Right cardiac atrium (tissue), 5 donors: ENCODE data around the gene CEND1. TPM values are rescaled to one million over a fixed set of nuclear protein-coding genes. Genes with fewer than 3 reads are reported as not detected.

Experiments used
- ATAC-seq, 2 donors: fragments of 200-7000 bp; cut with Tn5 transposase; one replicate each; pipeline versions ENCODE4 v1.8.0 to v1.9.1; 2020; ENCODE audit warnings: moderate library complexity in 2 of 2, mild to moderate bottlenecking in 1 of 2
- DNase-seq, 3 donors: peaks; one replicate each; pipeline ENCODE4 v3.0.0-alpha.2; 2020
- H3K27ac ChIP-seq: one replicate; pipeline ENCODE4 v1.5.1; 2013; ENCODE audit warnings: mild to moderate bottlenecking, low read length, control low read depth, moderate library complexity
- H3K27me3 ChIP-seq: one replicate; pipeline ENCODE4 v1.6.1; 2013; ENCODE audit not compliant: control insufficient read depth, insufficient read depth
- H3K4me1 ChIP-seq: one replicate; pipeline ENCODE4 v1.6.1; 2013; ENCODE audit warnings: low read length; ENCODE audit not compliant: control insufficient read depth, insufficient read depth
- H3K4me3 ChIP-seq: one replicate; pipeline ENCODE4 v1.5.1; 2013; ENCODE audit warnings: low read length, control low read depth
- H3K9me3 ChIP-seq: one replicate; pipeline ENCODE4 v1.6.1; 2013; ENCODE audit warnings: low read length; ENCODE audit not compliant: control insufficient read depth
- WGBS: extraction: QIAGEN DNeasy Blood & Tissue Kit; methylation state at CpG from one replicate; pipeline ENCODE4 v1.1.7; 2013; 5-methylcytosine and 5-hydroxymethylcytosine counted together
- intact Hi-C, 4 donors: fragments of 100-400 bp; cut with DNase I; formaldehyde crosslinking; loops; one replicate each; pipeline versions ENCODE4 v1.11.0 to v1.14.0; 2022 to 2023
- polyA plus RNA-seq: library from polyadenylated mRNA; stranded (reverse); fragments of 200-250 nt; gene quantifications from one replicate; pipeline ENCODE4 v1.2.3, GENCODE V29; 2013
- total RNA-seq, 4 donors: library from RNA; stranded (reverse); fragmentation: NEBNext Ultra II Directional; extraction: Animal tissue kit (Norgen Biotek cat#: 25700); gene quantifications; one replicate each; pipeline ENCODE4 v1.2.1, GENCODE V29; 2021
- donor health status: healthy with polysubstance abuse.
- donor health status: DM: no; HTN: yes; CAD: no.
- donor health status: DM: no; HTN: no; CAD: no.
- donor health status: DM: no; HTN: yes; CAD: no; lungs with severe emphysema.
- donor health status: DM: yes; HTN: yes; CAD: no.

CEND1 gene
- total and polyA plus RNA-seq, 5 donors: 0.15 to 0.59 (median 0.33) TPM; not detected in 1

- Histone ChIP-seq H3K27ac (no peak overlapping the region), H3K27me3 (no peaks in the 10 kb centered on the region), H3K4me1 (peaks cover 6% of the 10 kb centered on the region), H3K9me3 (no peaks in the 10 kb centered on the region), H3K4me3 (no peak overlapping the region)
- intact Hi-C loops: no loop called here
- 89% methylated on average over 15 of the region's 15 CpGs for WGBS
- ATAC-seq (no peak), DNase-seq (peak in 1 of 3 donors; percentile 63)
Observed at GRCh38 chr11:792535-792821, 2.6 kb upstream of the CEND1 start.

- H3K4me3 ChIP-seq: no peak overlapping the region
Observed at GRCh38 chr11:791658-792534, 2.0 kb upstream of the CEND1 start.

GRCh38 chr11:790721-791564, 1.1 kb upstream of the CEND1 start:
- Histone ChIP-seq H3K27me3 (no peaks in the 10 kb centered on the region), H3K4me1 (no peaks in the 10 kb centered on the region), H3K4me3 (no peak overlapping the region), H3K9me3 (no peaks in the 10 kb centered on the region), H3K27ac (no peak overlapping the region)
- DNase-seq (peak in 2 of 3 donors; percentile 15 to 55), ATAC-seq (no peak)
- 65% methylated on average over 18 of the region's 18 CpGs for WGBS
- intact Hi-C loops: no loop called here

More at GRCh38 chr11:791658-792534, 2.0 kb upstream of the CEND1 start:
- DNase-seq (peak in 2 of 3 donors; percentile 59 to 62), ATAC-seq (no peak)
- Histone ChIP-seq H3K27me3 (no peaks in the 10 kb centered on the region), H3K9me3 (no peaks in the 10 kb centered on the region), H3K4me1 (peaks cover 5% of the 10 kb centered on the region), H3K27ac (no peak overlapping the region)
- intact Hi-C loops: no loop called here
- WGBS: 93% methylated on average over 49 of the region's 49 CpGs

GRCh38 chr11:788953-789940, 643 bp downstream of the CEND1 start:
- WGBS: 38% methylated on average over 31 of the region's 31 CpGs
- no peak overlapping the region for H3K4me3 ChIP-seq
- H3K9me3 ChIP-seq: no peaks in the 10 kb centered on the region
- no peak for ATAC-seq
- H3K27ac ChIP-seq: no peak overlapping the region
- H3K27me3 ChIP-seq: no peaks in the 10 kb centered on the region
- intact Hi-C loops: no loop called here
- H3K4me1 ChIP-seq: no peaks in the 10 kb centered on the region
- peak in 1 of 3 donors; percentile 58 for DNase-seq

GRCh38 chr11:788009-788640, 1.8 kb downstream of the CEND1 start:
- ATAC-seq (no peak), DNase-seq (peak in 1 of 3 donors; percentile 58)
- no peaks in the 10 kb centered on the region for H3K27me3 ChIP-seq
- H3K27ac ChIP-seq: no peak overlapping the region
- no peaks in the 10 kb centered on the region for H3K9me3 ChIP-seq
- H3K4me3 ChIP-seq: no peak overlapping the region
- 66% methylated on average over 28 of the region's 28 CpGs for WGBS
- no peaks in the 10 kb centered on the region for H3K4me1 ChIP-seq
- intact Hi-C loops: no loop called here

GRCh38 chr11:787084-787675, 2.7 kb downstream of the CEND1 start:
- intact Hi-C loops: no loop called here
- DNase-seq: no peak
- no peak for ATAC-seq
- Histone ChIP-seq H3K4me1 (no peaks in the 10 kb centered on the region), H3K4me3 (no peak overlapping the region), H3K27ac (no peak overlapping the region), H3K27me3 (no peaks in the 10 kb centered on the region), H3K9me3 (no peaks in the 10 kb centered on the region)
- 88% methylated on average over 24 of the region's 24 CpGs for WGBS

- Histone ChIP-seq H3K27me3 (no peaks in the 10 kb centered on the region), H3K9me3 (no peaks in the 10 kb centered on the region), H3K4me3 (no peak overlapping the region), H3K27ac (no peak overlapping the region), H3K4me1 (no peaks in the 10 kb centered on the region)
- WGBS: 77% methylated on average over 24 of the region's 24 CpGs
- intact Hi-C loops: no loop called here
- ATAC-seq (no peak), DNase-seq (peak in 1 of 3 donors; percentile 39)
Observed at GRCh38 chr11:786235-787083, 3.4 kb downstream of the CEND1 start.

- no peaks in the 10 kb centered on the region for H3K9me3 ChIP-seq
- no peaks in the 10 kb centered on the region for H3K4me1 ChIP-seq
Observed at GRCh38 chr11:783581-784015, 6.3 kb downstream of the CEND1 start.

More at GRCh38 chr11:783581-784015, 6.3 kb downstream of the CEND1 start:
- Histone ChIP-seq H3K4me3 (no peak overlapping the region), H3K27me3 (no peaks in the 10 kb centered on the region), H3K27ac (no peak overlapping the region)
- intact Hi-C loops: no loop called here
- peak; percentile 79 for ATAC-seq
- peak; percentile 78 to 92 (median 91) for DNase-seq
- 16% methylated on average over 24 of the region's 24 CpGs for WGBS
